Colonic mucosa (tissue), 4 donors: Measurements from ENCODE around the gene POLR3C. TPM values are rescaled to one million over a fixed set of nuclear protein-coding genes. Genes with fewer than 3 reads are reported as not detected.
"Not testable (repeated sequence)": the region's sequence is repeated elsewhere in the genome, so short reads cannot be mapped to it uniquely, and the experiment has no call there.

ENCODE experiments used
- DNase-seq: peaks from one replicate; pipeline ENCODE4 v3.0.0-alpha.2; 2020
- H3K27ac ChIP-seq: fragments of 200-600 bp; one replicate; pipeline ENCODE4 v1.8.0; 2021
- H3K27me3 ChIP-seq: fragments of 200-600 bp; one replicate; pipeline ENCODE4 v1.8.0; 2021
- H3K36me3 ChIP-seq: fragments of 200-600 bp; one replicate; pipeline ENCODE4 v1.8.0; 2021
- H3K4me1 ChIP-seq: fragments of 200-600 bp; one replicate; pipeline ENCODE4 v1.8.0; 2021; ENCODE audit warnings: mild to moderate bottlenecking
- H3K4me3 ChIP-seq: fragments of 200-600 bp; one replicate; pipeline ENCODE4 v1.8.0; 2021
- H3K9ac ChIP-seq, 2 donors: one replicate each; pipeline ENCODE4 v1.7.0; 2013; ENCODE audit warnings: control low read depth in 2 of 2, low read depth in 2 of 2, low read length in 2 of 2
- H3K9me3 ChIP-seq: fragments of 200-600 bp; one replicate; pipeline ENCODE4 v1.8.0; 2021
- CTCF ChIP-seq: fragments of 200-600 bp; IDR thresholded peaks from one replicate; pipeline ENCODE4 v1.8.0; 2022; ENCODE audit warnings: antibody characterized with exemption, mild to moderate bottlenecking
- intact Hi-C: fragments of 100-400 bp; cut with DNase I; formaldehyde crosslinking; loops from one replicate; pipeline ENCODE4 v1.14.1; 2022
- total RNA-seq, 2 donors: library from RNA; stranded (reverse); fragmentation: NEBNext Ultra II Directional in 1 of 2; extraction: Animal tissue kit (Norgen Biotek cat#: 25700) in 1 of 2; gene quantifications; one replicate each; pipeline ENCODE4 v1.2.1, GENCODE V29; 2021
- donor health status: healthy.
- donor health status: DM: no; HTN: no; CAD: no.
- donor health status: DM: no; HTN: no; CAD: no.

POLR3C gene
- total RNA-seq, 2 donors from 2014 or later = 17.2 to 18.8 TPM

GRCh38 chr1:145827966-145828365, 4.0 kb downstream of the POLR3C start:
- intact Hi-C loops = no loop called here
- peaks cover 4% of the 10 kb centered on the region for H3K36me3 ChIP-seq
- no peaks in the 10 kb centered on the region for H3K27me3 ChIP-seq
- no peak overlapping the region for H3K4me3 ChIP-seq
- no peak overlapping the region for H3K27ac ChIP-seq
- H3K4me1 ChIP-seq = no peaks in the 10 kb centered on the region
- H3K9me3 ChIP-seq = no peaks in the 10 kb centered on the region
- TF ChIP-seq CTCF = no peak
- DNase-seq = no peak
- no peak overlapping the region for H3K9ac ChIP-seq

GRCh38 chr1:145828367-145829026, 4.5 kb downstream of the POLR3C start:
- no peak for DNase-seq
- H3K27ac ChIP-seq = no peak overlapping the region
- TF ChIP-seq CTCF = no peak
- peaks cover 4% of the 10 kb centered on the region for H3K36me3 ChIP-seq
- no peaks in the 10 kb centered on the region for H3K27me3 ChIP-seq
- intact Hi-C loops = no loop called here
- H3K9ac ChIP-seq = no peak overlapping the region
- H3K4me3 ChIP-seq = no peak overlapping the region
- H3K4me1 ChIP-seq = no peaks in the 10 kb centered on the region
- H3K9me3 ChIP-seq = no peaks in the 10 kb centered on the region

- intact Hi-C loops, H3K9me3 ChIP-seq, H3K4me1 ChIP-seq, H3K36me3 ChIP-seq, DNase-seq, H3K27me3 ChIP-seq, H3K9ac ChIP-seq, H3K27ac ChIP-seq, H3K4me3 ChIP-seq: not testable (repeated sequence)
Measured at GRCh38 chr1:145830810-145831209, 6.8 kb downstream of the POLR3C start.

GRCh38 chr1:145837656-145838055, 13.7 kb downstream of the POLR3C start:
- H3K4me1 ChIP-seq = no peaks in the 10 kb centered on the region
- H3K9ac ChIP-seq = no peak overlapping the region
- no peak overlapping the region for H3K4me3 ChIP-seq
- H3K27ac ChIP-seq = no peak overlapping the region
- H3K9me3 ChIP-seq = no peaks in the 10 kb centered on the region
- DNase-seq = no peak
- H3K36me3 ChIP-seq = peaks cover 20% of the 10 kb centered on the region
- intact Hi-C loops = no loop called here
- TF ChIP-seq CTCF = no peak
- H3K27me3 ChIP-seq = no peaks in the 10 kb centered on the region

- Histone ChIP-seq H3K27ac (no peak overlapping the region), H3K9ac (no peak overlapping the region), H3K27me3 (no peaks in the 10 kb centered on the region), H3K36me3 (peaks cover 9% of the 10 kb centered on the region), H3K4me1 (peaks cover 10% of the 10 kb centered on the region), H3K9me3 (no peaks in the 10 kb centered on the region), H3K4me3 (no peak overlapping the region)
- no peak for TF ChIP-seq CTCF
- DNase-seq = no peak
- intact Hi-C loops = loop anchor here (10.0 kb wide), 1 partner anchor 72 kb away; the partner anchor contains the start of genes ITGA10 and PEX11B
Measured at GRCh38 chr1:145843031-145843430, 19.0 kb downstream of the POLR3C start.

GRCh38 chr1:145845144-145845513, 21.1 kb downstream of the POLR3C start:
- H3K4me3 ChIP-seq = peak overlapping the region; percentile 43
- no peak overlapping the region for H3K27ac ChIP-seq
- no peaks in the 10 kb centered on the region for H3K9me3 ChIP-seq
- DNase-seq = no peak
- H3K27me3 ChIP-seq = no peaks in the 10 kb centered on the region
- H3K9ac ChIP-seq = peak overlapping the region; percentile 76 to 84
- H3K36me3 ChIP-seq = peaks cover 3% of the 10 kb centered on the region
- peaks cover 10% of the 10 kb centered on the region for H3K4me1 ChIP-seq
- intact Hi-C loops = loop anchor here (5.0 to 10.0 kb wide), 2 partner anchors 70 to 167 kb away; partner anchors contain the start of genes ITGA10 and PEX11B
- TF ChIP-seq CTCF = no peak
